Kidney epithelial cell (primary cell): ENCODE measurements around the gene MAP4K1. TPM values are rescaled to one million over a fixed set of nuclear protein-coding genes. Genes with fewer than 3 reads are reported as not detected.

Experiments used
- DNase-seq: peaks from one replicate; pipeline ENCODE4 v3.0.0-alpha.2; 2010; ENCODE audit warnings: low read depth
- H3K27me3 ChIP-seq: 2 replicates; pipeline ENCODE4 v1.6.0; 2011; ENCODE audit warnings: low read length; ENCODE audit not compliant: control insufficient read depth, insufficient read depth
- H3K36me3 ChIP-seq: 2 replicates; pipeline ENCODE4 v1.5.1; 2011; ENCODE audit warnings: low read length; ENCODE audit not compliant: control insufficient read depth, insufficient read depth
- H3K4me3 ChIP-seq: 2 replicates; pipeline ENCODE4 v1.5.1; 2011; ENCODE audit warnings: low read depth, mild to moderate bottlenecking, control low read depth, low read length
- CTCF ChIP-seq: IDR thresholded peaks from 2 replicates; pipeline ENCODE4 v1.5.1; 2011; ENCODE audit warnings: mild to moderate bottlenecking, moderate library complexity, low read length, control low read depth, inconsistent platforms; ENCODE audit not compliant: insufficient read depth, poor library complexity, severe bottlenecking
- total RNA-seq: library from RNA; depleted of rRNA; stranded (reverse); fragments of >200 nt; gene quantifications from 2 replicates; pipeline ENCODE4 v1.2.3, GENCODE V29; 2015

MAP4K1 gene
- total RNA-seq, 1 donor from 2014 or later = 4.7 TPM

GRCh38 chr19:38547421-38547820 lies 70.3 kb downstream of the MAP4K1 start:
- TF ChIP-seq CTCF = no peak
- H3K27me3 ChIP-seq = peaks cover 3% of the 10 kb centered on the region

DNA sequence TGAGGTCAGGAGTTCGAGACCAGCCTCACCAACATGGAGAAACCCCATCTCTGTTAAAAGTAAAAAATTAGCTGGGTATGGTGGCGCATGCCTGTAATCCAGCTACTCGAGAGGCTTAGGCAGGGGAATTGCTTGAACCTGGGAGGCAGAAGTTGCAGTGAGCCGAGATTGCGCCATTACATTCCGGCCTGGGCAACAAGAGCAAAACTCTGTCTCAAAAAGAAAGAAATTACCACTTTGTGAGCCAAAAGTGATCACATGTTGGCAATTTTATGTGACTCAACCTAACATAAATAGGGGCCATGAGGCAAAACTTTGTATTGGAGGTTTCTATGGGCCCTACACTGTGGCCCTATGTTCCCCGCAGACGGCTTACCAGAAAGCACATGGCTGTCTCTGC lies 72.2 kb downstream of the MAP4K1 start:
- no peak for DNase-seq
- no peak for TF ChIP-seq CTCF
- Histone ChIP-seq H3K27me3 (no peaks in the 10 kb centered on the region), H3K4me3 (no peak overlapping the region), H3K36me3 (no peaks in the 10 kb centered on the region)

More at GRCh38 chr19:38547421-38547820, 70.3 kb downstream of the MAP4K1 start:
- Histone ChIP-seq H3K4me3 (no peak overlapping the region), H3K36me3 (no peaks in the 10 kb centered on the region)
- no peak for DNase-seq

GRCh38 chr19:38544569-38545315 lies 73.0 kb downstream of the MAP4K1 start:
- DNase-seq = peak; percentile 25
- H3K4me3 ChIP-seq = no peak overlapping the region
- no peaks in the 10 kb centered on the region for H3K36me3 ChIP-seq
- no peaks in the 10 kb centered on the region for H3K27me3 ChIP-seq
- TF ChIP-seq CTCF = no peak

- Histone ChIP-seq H3K27me3 (no peaks in the 10 kb centered on the region), H3K4me3 (no peak overlapping the region), H3K36me3 (no peaks in the 10 kb centered on the region)
- peak; percentile 37 for DNase-seq
- TF ChIP-seq CTCF = peak; percentile 51
Observed at GRCh38 chr19:38543807-38544568, 73.8 kb downstream of the MAP4K1 start.

DNA sequence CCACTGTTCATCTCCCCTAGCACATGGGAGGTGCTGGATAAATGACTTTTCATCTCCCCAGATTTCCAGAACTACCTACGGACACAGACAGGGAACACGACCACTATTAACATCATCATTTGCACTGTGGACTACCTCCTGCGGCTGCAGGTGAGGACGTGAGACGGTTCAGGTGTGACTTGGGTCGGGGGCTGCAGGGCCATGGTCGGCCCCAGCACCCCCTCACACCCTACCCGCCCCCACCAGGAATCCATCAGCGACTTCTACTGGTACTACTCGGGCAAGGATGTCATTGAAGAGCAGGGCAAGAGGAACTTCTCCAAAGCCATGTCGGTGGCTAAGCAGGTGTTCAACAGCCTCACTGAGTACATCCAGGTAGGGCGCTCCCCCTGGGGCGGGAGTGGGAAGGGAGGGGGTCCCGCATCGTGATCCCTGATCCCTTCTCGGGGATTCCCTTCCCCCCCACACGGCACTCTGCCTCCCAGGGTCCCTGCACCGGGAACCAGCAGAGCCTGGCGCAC lies 74.4 kb downstream of the MAP4K1 start:
- H3K27me3 ChIP-seq = no peaks in the 10 kb centered on the region
- no peak overlapping the region for H3K4me3 ChIP-seq
- TF ChIP-seq CTCF = no peak
- no peak for DNase-seq
- H3K36me3 ChIP-seq = no peaks in the 10 kb centered on the region
